Neural progenitor cell (in vitro differentiated cells): ENCODE results near the gene PUM1.

Experiments used
- EZH2 ChIP-seq: fragments of 200-600 bp; sonication (generic); IDR thresholded peaks from 2 replicates; pipeline ENCODE4 v1.6.1; 2017; ENCODE audit warnings: antibody characterized with exemption, mild to moderate bottlenecking, moderate library complexity
- TF ChIP-seq, protein P1 (sequence below): fragments of 200-600 bp; sonication (generic); IDR thresholded peaks from 2 replicates; pipeline ENCODE4 v1.5.1; 2017; ENCODE audit warnings: antibody characterized with exemption, mild to moderate bottlenecking

DNA sequence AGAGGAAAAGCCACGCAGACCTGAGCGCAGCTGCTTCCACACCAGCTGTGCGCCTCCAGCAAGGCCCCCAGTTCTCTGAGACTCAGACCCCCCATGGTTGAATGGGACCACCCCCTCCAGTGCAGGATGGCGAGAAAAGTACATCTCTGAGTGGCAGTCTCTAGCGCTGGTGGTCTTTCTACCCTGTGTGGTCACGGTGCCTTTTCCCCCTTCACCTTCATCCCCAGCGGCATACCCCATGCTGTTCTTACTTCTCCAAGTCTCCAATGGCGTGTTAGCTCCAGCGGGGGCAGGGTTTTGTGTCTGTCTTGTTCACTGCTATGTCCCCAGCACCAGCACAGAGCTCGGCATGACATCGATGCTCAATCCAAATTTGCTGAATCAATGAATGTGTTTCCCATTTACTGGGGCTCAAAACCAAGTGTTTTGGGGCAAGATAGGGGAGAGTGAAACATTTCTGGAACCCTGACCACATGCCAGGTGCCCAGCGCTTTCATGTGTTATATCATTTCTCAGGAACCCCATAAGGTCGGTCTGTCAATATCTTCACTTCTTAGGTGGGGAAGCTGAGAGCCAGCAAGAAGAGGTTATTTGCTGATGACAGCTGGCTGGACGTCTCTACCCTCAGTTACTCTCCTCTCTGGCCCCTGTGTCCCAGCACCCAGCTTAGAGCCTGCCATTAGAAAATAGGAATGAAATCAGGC, 156.0 kb downstream of the PUM1 start:
- TF ChIP-seq, protein P1, sequence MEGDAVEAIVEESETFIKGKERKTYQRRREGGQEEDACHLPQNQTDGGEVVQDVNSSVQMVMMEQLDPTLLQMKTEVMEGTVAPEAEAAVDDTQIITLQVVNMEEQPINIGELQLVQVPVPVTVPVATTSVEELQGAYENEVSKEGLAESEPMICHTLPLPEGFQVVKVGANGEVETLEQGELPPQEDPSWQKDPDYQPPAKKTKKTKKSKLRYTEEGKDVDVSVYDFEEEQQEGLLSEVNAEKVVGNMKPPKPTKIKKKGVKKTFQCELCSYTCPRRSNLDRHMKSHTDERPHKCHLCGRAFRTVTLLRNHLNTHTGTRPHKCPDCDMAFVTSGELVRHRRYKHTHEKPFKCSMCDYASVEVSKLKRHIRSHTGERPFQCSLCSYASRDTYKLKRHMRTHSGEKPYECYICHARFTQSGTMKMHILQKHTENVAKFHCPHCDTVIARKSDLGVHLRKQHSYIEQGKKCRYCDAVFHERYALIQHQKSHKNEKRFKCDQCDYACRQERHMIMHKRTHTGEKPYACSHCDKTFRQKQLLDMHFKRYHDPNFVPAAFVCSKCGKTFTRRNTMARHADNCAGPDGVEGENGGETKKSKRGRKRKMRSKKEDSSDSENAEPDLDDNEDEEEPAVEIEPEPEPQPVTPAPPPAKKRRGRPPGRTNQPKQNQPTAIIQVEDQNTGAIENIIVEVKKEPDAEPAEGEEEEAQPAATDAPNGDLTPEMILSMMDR, result no peak
- TF ChIP-seq EZH2, result no peak
